DND-41 (cell line): Measurements from ENCODE around the gene CTTNBP2NL.

ENCODE experiments used
- EZH2 ChIP-seq: IDR thresholded peaks from 3 replicates; pipeline ENCODE4 v1.6.1; 2012; ENCODE audit warnings: borderline replicate concordance, low read depth, mild to moderate bottlenecking, moderate library complexity, low read length, inconsistent platforms; ENCODE audit not compliant: severe bottlenecking
- TF ChIP-seq, protein P1 (sequence below): IDR thresholded peaks from 2 replicates; pipeline ENCODE4 v1.5.1; 2012; ENCODE audit warnings: borderline replicate concordance, low read length, moderate library complexity, mild to moderate bottlenecking; ENCODE audit not compliant: poor library complexity, severe bottlenecking; ENCODE audit errors: extremely low read depth

DNA sequence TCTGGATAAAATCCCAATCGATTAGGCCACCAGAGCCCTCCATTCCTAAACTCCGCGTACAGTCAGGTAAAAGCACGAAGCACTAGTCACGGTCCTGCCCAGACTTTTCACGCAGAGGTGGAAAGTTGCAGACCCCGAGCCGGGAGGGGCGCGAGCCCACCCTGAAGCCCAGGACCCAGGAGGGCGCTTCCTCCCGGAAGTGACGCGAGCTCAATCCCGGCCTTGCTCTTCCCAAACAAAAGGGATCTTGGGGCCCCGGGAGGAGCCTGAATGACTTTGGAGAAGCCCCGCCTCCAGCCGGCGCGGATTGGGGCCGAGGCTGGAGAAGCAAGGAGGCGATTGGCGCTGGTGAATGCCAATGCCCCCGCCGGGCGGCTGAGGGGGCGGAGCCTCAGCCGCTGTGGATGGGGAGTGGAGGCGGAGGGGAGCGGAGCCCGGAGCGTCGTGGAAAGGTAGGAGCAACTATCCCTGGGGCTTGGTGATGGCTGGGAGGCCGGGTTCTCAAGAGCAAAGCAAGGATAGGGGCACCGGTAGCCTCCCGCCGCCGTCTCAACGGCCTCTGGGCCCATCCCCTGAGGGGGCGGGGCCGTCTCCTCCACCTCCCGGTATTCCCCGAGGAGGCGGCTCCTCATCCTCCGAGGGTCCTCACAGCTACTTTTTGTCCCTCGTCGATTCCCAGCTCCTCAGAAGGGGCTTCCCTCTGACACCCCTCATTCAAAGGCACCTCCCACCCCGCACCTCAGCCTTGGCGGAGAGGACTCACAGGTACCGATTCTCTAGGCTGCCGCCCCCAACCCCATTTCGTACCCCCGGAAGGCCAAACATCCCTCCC lies at the start of gene CTTNBP2NL:
- no peak for TF ChIP-seq EZH2
- TF ChIP-seq, protein P1, sequence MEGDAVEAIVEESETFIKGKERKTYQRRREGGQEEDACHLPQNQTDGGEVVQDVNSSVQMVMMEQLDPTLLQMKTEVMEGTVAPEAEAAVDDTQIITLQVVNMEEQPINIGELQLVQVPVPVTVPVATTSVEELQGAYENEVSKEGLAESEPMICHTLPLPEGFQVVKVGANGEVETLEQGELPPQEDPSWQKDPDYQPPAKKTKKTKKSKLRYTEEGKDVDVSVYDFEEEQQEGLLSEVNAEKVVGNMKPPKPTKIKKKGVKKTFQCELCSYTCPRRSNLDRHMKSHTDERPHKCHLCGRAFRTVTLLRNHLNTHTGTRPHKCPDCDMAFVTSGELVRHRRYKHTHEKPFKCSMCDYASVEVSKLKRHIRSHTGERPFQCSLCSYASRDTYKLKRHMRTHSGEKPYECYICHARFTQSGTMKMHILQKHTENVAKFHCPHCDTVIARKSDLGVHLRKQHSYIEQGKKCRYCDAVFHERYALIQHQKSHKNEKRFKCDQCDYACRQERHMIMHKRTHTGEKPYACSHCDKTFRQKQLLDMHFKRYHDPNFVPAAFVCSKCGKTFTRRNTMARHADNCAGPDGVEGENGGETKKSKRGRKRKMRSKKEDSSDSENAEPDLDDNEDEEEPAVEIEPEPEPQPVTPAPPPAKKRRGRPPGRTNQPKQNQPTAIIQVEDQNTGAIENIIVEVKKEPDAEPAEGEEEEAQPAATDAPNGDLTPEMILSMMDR, result no peak
